NCI-H2196 (cell line): ENCODE measurements around the gene ITK.
"Not testable (repeated sequence)": the region's sequence is repeated elsewhere in the genome, so short reads cannot be mapped to it uniquely, and the experiment has no call there.

Source experiments
- DNase-seq: peaks from one replicate; lab custom pipeline; 2025; ENCODE audit not compliant: unreplicated experiment; lab: John Stamatoyannopoulos, UW

The ITK gene

GRCh38 chr5:157205708-157206107 is 25.1 kb downstream of the ITK start:
- no peak for DNase-seq

GRCh38 chr5:157210652-157211051 is 30.0 kb downstream of the ITK start:
- not testable (repeated sequence) for DNase-seq

- no peak for DNase-seq
Observed at GRCh38 chr5:157212307-157212706, 31.7 kb downstream of the ITK start.

GRCh38 chr5:157213527-157214243 is 33.0 kb downstream of the ITK start:
- DNase-seq: no peak

- no peak for DNase-seq
Observed at GRCh38 chr5:157214415-157214814, 33.8 kb downstream of the ITK start.

- DNase-seq: no peak
Observed at GRCh38 chr5:157214861-157215513, 34.3 kb downstream of the ITK start.

- no peak for DNase-seq
Observed at GRCh38 chr5:157215514-157216167, 35.0 kb downstream of the ITK start.

GRCh38 chr5:157216391-157217142 is 35.9 kb downstream of the ITK start:
- no peak for DNase-seq

- no peak for DNase-seq
Observed at GRCh38 chr5:157217289-157218024, 36.8 kb downstream of the ITK start.

- DNase-seq: no peak
Observed at GRCh38 chr5:157219491-157220271, 39.0 kb downstream of the ITK start.

GRCh38 chr5:157221959-157222358 is 41.3 kb downstream of the ITK start:
- DNase-seq: no peak

GRCh38 chr5:157222506-157223230 is 42.0 kb downstream of the ITK start:
- no peak for DNase-seq

- DNase-seq: no peak
Observed at GRCh38 chr5:157225469-157226422, 45.1 kb downstream of the ITK start.

GRCh38 chr5:157230610-157231009 is 50.0 kb downstream of the ITK start:
- no peak for DNase-seq

- DNase-seq: no peak
Observed at GRCh38 chr5:157232706-157233105, 52.1 kb downstream of the ITK start.

- no peak for DNase-seq
Observed at GRCh38 chr5:157233515-157233914, 52.9 kb downstream of the ITK start.

GRCh38 chr5:157236423-157236822 is 55.8 kb downstream of the ITK start:
- no peak for DNase-seq

- DNase-seq: no peak
Observed at GRCh38 chr5:157241483-157241882, 60.8 kb downstream of the ITK start.
